Activated CD4-positive, alpha-beta memory T cell treated with anti-CD3 and anti-CD28 coated beads, Interleukin-2, amount 10 ng/mL, durations not matched to agents 7 days and 5 days (primary cell): ENCODE results near the gene NEMP1. TPM values are rescaled to one million over a fixed set of nuclear protein-coding genes. Genes with fewer than 3 reads are reported as not detected.

Experiments used
- CTCF ChIA-PET: fragments of 350-600 bp; sonication (Branson Sonifier 250); formaldehyde crosslinking; loops from one replicate; lab custom pipeline; 2021; ENCODE audit warnings: antibody characterized with exemption, inconsistent platforms; lab: Charles Lee
- POLR2A ChIA-PET: fragments of 350-600 bp; sonication (Branson Sonifier 250); formaldehyde crosslinking; loops from one replicate; lab custom pipeline; 2021; ENCODE audit warnings: antibody characterized with exemption; lab: Charles Lee
- DNase-seq: peaks from one replicate; pipeline ENCODE4 v3.0.0-alpha.2; 2020
- H3K27ac Mint-ChIP-seq: one replicate; pipeline ENCODE4 v1.8.0; 2021; ENCODE audit warnings: mild to moderate bottlenecking, mixed read lengths
- H3K27me3 Mint-ChIP-seq: one replicate; pipeline ENCODE4 v1.8.0; 2021; ENCODE audit warnings: mixed read lengths
- H3K36me3 Mint-ChIP-seq: one replicate; pipeline ENCODE4 v1.8.0; 2021; ENCODE audit warnings: low read depth, mixed read lengths
- H3K4me1 Mint-ChIP-seq: one replicate; pipeline ENCODE4 v1.8.0; 2021; ENCODE audit warnings: mixed read lengths
- H3K4me3 Mint-ChIP-seq: one replicate; pipeline ENCODE4 v1.8.0; 2021; ENCODE audit warnings: mild to moderate bottlenecking, mixed read lengths
- H3K9me3 Mint-ChIP-seq: one replicate; pipeline ENCODE4 v1.8.0; 2021; ENCODE audit warnings: mixed read lengths
- total RNA-seq, 2 experiments: library from RNA; stranded (reverse); gene quantifications; one replicate each; pipeline ENCODE4 v1.2.3, GENCODE V29; 2021

The NEMP1 gene
- total RNA-seq, 2 experiments from 2014 or later: 51.7 to 59.2 TPM

DNA sequence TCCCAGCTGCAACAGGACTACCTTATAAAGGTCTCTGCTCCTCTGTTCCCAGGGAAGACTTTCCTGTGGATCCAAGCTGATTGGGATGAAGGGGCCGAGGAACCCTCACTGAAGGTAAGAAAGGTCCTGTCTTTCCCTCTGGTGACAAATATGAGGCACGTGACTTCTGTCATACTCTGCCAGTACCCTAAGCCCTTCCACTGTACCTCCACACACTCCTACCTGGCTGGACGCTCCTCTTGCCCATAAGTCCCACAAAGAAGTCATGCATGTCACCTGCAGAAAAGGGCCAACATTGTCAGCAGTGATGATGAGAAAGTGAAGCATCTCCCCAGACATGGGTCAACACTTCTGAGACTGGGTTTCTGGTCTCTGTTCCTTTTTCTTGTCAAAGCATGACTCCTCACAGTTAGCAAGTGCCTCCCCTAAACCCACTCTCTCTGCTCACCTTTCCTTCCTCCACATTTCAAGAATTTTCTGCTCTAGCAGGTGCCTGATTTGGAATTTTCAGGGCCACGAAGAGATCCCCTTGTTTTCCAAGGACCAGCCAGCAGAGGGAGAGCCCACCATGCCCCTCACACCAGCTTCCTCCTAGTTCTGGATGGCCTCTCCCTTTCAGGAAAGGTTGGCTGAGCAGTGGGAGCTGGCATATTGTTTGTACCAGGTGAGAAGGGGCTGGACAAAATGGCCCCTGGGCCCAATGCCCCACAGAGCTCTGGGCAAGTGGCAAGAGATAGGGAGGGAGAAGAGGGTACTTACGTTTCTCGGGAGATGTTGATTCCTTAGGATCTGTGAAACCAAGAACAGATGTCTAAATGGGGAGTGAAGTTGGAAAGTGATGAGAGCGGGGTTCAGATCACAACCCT is 65.8 kb downstream of the NEMP1 start:
- Mint-ChIP-seq H3K4me3 (no peak overlapping the region), H3K27ac (no peak overlapping the region), H3K4me1 (peaks cover 14% of the 10 kb centered on the region), H3K9me3 (no peaks in the 10 kb centered on the region), H3K27me3 (peaks cover 22% of the 10 kb centered on the region), H3K36me3 (no peaks in the 10 kb centered on the region)
- POLR2A ChIA-PET: interaction anchor here (1.8 kb wide), 1 partner anchor 36 kb away, joined by 4 read pairs; no protein-coding TSS in a partner anchor
- CTCF ChIA-PET: interaction anchor here (2.3 kb wide), 1 partner anchor 99 kb away, joined by 16 read pairs; the partner anchor contains the start of gene STAT6
- DNase-seq: no peak

DNA sequence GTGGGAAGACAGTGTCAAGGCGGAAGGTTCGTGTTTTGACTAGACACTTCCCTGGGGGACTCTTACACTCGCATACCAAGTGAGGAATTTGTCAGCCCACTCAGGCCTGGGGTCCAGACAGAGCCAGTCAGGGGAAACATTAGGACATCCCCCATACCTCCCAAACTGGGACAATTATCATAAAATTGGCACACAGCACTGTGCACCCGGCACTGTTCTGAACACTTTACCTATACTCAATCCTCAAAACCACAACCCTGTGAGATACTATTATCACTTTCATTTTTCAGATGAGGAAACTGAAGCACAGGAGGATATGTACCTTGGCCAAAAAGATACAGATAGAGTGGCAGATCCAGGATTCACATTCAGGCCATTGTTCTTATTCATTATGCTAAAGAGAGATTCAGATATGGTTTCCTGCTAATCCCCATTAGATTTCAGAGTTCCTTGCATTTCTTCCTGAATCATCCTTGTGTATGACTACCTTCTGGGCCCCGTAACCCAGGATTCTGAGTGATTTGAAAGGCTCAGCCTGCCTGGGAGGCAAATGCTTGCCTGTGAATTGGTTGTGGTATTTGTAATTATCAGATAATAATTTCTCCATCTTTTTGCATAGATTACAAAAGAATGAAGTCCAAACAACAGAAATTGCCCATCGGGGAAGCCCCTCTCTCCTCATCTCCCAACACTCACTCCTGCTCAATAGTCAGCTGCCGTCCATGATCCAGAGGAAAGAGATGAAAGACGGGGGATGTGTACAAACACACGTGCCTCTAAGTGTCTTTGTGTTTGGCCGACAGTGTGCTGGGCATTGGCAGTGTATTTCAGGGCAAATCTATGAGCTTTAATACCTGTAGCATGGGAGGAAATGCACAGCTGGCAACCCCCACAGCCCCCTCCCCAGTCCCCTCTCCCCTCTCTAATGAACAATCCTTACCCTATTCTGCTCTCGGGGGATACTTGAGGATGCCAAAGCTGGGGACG is 66.9 kb downstream of the NEMP1 start:
- Mint-ChIP-seq H3K4me1 (peaks cover 22% of the 10 kb centered on the region), H3K36me3 (no peaks in the 10 kb centered on the region), H3K27ac (no peak overlapping the region), H3K27me3 (peaks cover 22% of the 10 kb centered on the region), H3K4me3 (no peak overlapping the region), H3K9me3 (no peaks in the 10 kb centered on the region)
- CTCF ChIA-PET: interaction anchor here (0.8 to 2.3 kb wide), 7 partner anchors 8 to 110 kb away, joined by 3 to 16 read pairs (median 4); partner anchors contain the start of gene STAT6
- DNase-seq: peak; percentile 35
- POLR2A ChIA-PET: interaction anchor here (1.8 to 2.1 kb wide), 2 partner anchors 37 to 100 kb away, joined by 4 to 16 read pairs; partner anchors contain the start of gene STAT6

DNA sequence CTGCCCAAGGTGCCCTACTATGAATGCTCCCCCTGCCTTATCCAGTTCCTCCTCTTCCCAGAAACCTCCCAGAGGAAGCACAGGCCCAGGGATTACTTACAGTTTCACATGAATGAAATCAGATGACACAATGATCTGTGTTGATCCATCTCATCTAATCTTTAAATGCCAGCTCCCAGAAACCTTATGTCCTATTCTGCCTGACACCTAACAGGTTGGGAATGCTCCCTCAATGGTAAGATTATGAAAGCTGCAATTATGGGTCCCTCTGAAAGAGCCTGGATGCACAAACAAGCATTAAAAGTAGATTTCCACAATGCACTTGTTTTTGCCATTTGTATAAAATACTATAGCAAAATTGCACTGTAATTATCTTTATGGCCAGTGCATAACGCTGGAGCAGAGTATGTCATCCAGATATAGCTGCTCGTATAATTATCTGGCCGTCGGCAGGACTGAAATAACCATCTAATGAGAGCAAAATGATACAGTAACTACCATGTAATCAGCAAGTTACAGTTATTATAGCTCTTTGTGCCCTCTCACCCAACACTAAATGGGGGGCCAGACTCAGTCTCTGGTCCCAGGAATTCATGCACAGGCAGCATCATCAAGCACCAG is 67.9 kb downstream of the NEMP1 start:
- POLR2A ChIA-PET: interaction anchor here (2.1 kb wide), 1 partner anchor 101 kb away, joined by 16 read pairs; the partner anchor contains the start of gene STAT6
- Mint-ChIP-seq H3K9me3 (no peaks in the 10 kb centered on the region), H3K4me1 (peaks cover 26% of the 10 kb centered on the region), H3K4me3 (no peak overlapping the region), H3K36me3 (no peaks in the 10 kb centered on the region), H3K27me3 (peaks cover 22% of the 10 kb centered on the region), H3K27ac (no peak overlapping the region)
- no peak for DNase-seq
- CTCF ChIA-PET: interaction anchor here (0.8 to 2.3 kb wide), 7 partner anchors 9 to 111 kb away, joined by 3 to 16 read pairs (median 4); partner anchors contain the start of gene STAT6

DNA sequence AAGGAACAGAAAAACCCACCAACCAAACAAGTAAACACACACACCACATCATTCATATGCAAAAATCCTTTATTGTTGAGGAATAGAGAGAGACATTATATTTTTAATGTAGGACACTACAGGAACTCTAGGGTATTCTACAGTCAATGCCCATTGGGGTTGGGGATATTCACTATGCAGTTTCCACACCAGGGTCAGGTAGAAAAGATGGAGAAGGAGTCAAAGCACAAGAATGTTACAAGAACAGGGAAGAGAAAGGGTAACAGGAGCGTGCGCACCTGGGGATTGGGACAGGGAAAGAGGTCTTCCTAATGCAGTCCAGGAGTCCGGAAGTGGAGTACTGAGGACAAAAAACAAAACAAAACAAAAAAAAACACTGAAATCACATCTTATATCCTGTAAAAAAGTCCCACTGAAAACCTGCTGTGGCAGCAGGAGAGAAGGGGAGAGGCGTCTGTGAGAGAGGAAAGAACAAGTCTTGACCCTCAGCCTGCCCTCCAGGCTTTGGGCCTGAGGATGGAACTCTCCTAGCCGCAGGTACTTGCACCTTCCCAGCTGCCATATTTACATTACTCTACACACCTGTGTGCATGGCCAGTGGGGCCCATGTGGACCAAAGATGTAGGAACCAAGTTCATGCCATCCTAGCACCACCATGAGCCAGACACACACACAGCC is 68.5 kb downstream of the NEMP1 start:
- Mint-ChIP-seq H3K4me1 (peaks cover 32% of the 10 kb centered on the region), H3K36me3 (no peaks in the 10 kb centered on the region), H3K27me3 (peaks cover 19% of the 10 kb centered on the region), H3K4me3 (no peak overlapping the region), H3K9me3 (no peaks in the 10 kb centered on the region), H3K27ac (no peak overlapping the region)
- ChIA-PET POLR2A (interaction anchor here (2.1 kb wide), 1 partner anchor 102 kb away, joined by 16 read pairs; the partner anchor contains the start of gene STAT6), CTCF (interaction anchor here (0.7 to 3.5 kb wide), 5 partner anchors 9 to 230 kb away, joined by 3 to 36 read pairs (median 13); partner anchors contain the start of gene STAT6)
- DNase-seq: no peak

DNA sequence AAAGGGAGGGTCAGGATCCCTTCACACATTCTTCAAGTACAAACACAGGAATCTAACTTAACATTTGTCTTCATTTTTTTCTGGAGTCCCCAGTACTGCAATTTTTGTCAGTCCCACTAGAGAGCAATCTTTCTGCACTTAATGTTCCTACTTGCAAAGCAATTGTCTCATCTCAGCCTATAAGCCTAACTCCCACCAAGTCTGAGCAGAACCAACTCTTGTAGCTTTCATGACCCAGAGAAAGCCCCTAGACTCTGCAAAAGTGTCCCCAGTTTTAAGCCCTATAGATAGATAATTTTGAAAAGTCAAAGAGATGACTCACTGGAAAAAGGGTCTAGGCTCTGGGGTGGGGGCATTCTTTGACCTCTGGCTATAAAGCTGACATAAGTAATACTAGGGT is 70.4 kb downstream of the NEMP1 start:
- POLR2A ChIA-PET: interaction anchor here (3.1 kb wide), 1 partner anchor 103 kb away, joined by 21 read pairs; the partner anchor contains the start of gene STAT6

DNA sequence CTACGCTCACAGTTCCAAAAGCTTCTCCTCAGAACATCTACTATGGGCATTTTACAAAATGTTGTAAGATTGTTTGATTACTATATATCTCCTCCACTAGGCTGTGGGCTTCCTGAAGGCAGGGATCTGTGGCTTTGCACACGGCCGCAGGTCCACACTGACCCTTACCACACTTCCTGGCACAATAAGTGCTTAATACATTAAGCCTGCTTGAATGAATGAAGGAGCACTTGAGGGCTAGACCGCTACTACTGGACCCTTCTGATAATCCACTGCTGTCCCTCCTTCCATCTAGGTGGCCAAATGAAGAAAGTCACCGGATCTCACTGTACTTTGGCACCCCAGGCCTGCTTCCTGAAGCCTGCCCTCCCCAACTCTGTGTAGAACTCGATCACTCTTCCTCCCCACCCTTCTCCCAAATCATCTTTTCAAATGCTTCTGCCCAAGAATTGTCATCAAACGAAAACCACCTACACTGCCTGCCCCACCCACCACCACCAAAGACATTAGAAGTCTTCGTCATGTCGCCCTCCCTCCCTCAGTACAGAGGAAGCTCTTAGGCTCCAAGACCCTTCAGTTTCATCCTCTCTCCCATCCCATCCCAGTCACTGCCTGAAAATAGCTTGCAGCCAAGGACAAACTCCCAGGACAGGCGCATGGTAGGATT is 71.6 kb downstream of the NEMP1 start:
- DNase-seq: no peak
- peak overlapping the region; percentile 65 for H3K27ac Mint-ChIP-seq
- H3K27me3 Mint-ChIP-seq: peaks cover under 1% of the 10 kb centered on the region
- peak overlapping the region; percentile 78 for H3K4me3 Mint-ChIP-seq
- H3K36me3 Mint-ChIP-seq: peaks cover 20% of the 10 kb centered on the region
- no peaks in the 10 kb centered on the region for H3K9me3 Mint-ChIP-seq
- H3K4me1 Mint-ChIP-seq: peaks cover 42% of the 10 kb centered on the region
- POLR2A ChIA-PET: interaction anchor here (3.1 kb wide), 1 partner anchor 105 kb away, joined by 21 read pairs; the partner anchor contains the start of gene STAT6
- CTCF ChIA-PET: interaction anchor here (1.1 to 3.5 kb wide), 10 partner anchors 13 to 250 kb away, joined by 3 to 36 read pairs (median 7); partner anchors contain the start of gene STAT6

More for the DNA sequence above, 70.4 kb downstream of the NEMP1 start:
- H3K4me1 Mint-ChIP-seq: peaks cover 40% of the 10 kb centered on the region
- H3K9me3 Mint-ChIP-seq: no peaks in the 10 kb centered on the region
- no peak overlapping the region for H3K4me3 Mint-ChIP-seq
- CTCF ChIA-PET: interaction anchor here (0.6 to 3.5 kb wide), 19 partner anchors 11 to 174 kb away, joined by 3 to 36 read pairs (median 4); partner anchors contain the start of genes NEMP1 and STAT6
- peaks cover 4% of the 10 kb centered on the region for H3K27me3 Mint-ChIP-seq
- H3K36me3 Mint-ChIP-seq: peaks cover 13% of the 10 kb centered on the region
- no peak for DNase-seq
- no peak overlapping the region for H3K27ac Mint-ChIP-seq

DNA sequence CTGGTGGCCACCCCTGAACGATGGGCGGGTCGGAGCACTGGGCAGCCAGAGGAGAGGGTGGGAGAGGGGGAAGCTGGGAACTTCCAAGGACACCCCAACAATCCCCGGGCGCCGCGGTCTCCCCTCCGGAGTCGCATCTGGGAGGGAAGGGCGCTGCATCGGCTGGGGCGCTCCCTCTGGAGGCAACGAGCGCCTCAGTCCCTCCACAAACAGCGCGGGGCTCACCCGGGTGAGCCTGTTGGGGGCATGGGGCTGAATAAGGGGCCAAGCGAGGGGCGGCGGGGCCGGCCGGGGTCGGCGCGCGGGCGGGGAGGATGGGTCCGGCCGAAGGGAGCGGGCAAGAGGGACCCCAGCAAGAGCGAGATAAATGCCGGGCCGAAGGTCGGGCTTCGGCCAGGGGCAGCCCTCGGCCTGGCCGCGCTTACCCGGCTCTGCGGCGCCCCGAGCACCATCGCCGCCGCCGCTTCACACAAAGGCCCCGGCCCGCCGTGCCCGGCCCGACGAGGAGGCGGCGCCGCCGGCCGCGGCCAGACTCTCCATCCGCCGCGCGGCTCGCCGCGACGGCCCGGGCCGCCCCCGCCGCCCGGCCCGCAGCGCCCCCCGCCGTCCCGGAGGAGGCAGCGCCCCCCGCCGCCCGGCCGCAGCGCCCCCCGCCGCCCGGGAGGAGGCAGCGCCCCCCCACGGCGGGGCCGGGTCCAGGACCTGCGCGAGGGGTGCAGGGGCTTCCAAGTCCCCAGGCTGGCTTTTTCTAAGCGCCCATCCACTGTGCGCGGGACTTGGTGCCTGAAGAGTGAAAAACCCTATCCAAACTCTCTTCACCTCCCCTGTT is 72.4 kb downstream of the NEMP1 start, which contains the start of gene ZBTB39:
Gene ZBTB39 (minus strand): TSS at position 567 of the 829 bp plus-strand sequence. CDS start 1,629 bp downstream, outside the sequence.
- ChIA-PET CTCF (interaction anchor here (0.9 to 5.4 kb wide), 15 partner anchors 14 to 249 kb away, joined by 3 to 39 read pairs (median 6); partner anchors contain the start of gene STAT6), POLR2A (interaction anchor here (0.7 to 3.2 kb wide), 7 partner anchors 9 to 254 kb away, joined by 3 to 21 read pairs (median 4); partner anchors contain the start of genes NEMP1, PRIM1 and STAT6)
- Mint-ChIP-seq H3K9me3 (no peaks in the 10 kb centered on the region), H3K27me3 (no peaks in the 10 kb centered on the region), H3K4me3 (peak within 1 kb of the TSS; percentile 84), H3K36me3 (peaks cover 24% of the 10 kb centered on the region), H3K4me1 (peaks cover 40% of the 10 kb centered on the region), H3K27ac (peak within 1 kb of the TSS; percentile 65)
- peak; percentile 67 for DNase-seq

Other genes with a start within 250 kb of the NEMP1 start
- not detected for gene SDR9C7, start 144.4 kb downstream of the NEMP1 start, total RNA-seq
- under 1 TPM; 0.28 to 0.53 TPM for gene RDH16, start 121.2 kb downstream of the NEMP1 start, total RNA-seq
- gene ZBTB39, start 72.2 kb downstream of the NEMP1 start, total RNA-seq: 1 to 10 TPM; 7.7 to 7.8 TPM
- not detected for gene TAC3, start 62.3 kb downstream of the NEMP1 start, total RNA-seq
- gene MYO1A, start 28.7 kb downstream of the NEMP1 start, total RNA-seq: under 1 TPM; 0.28 to 0.65 TPM
- 1 to 10 TPM; 8.7 to 9.6 TPM for gene NAB2, start 10.3 kb upstream of the NEMP1 start, total RNA-seq
- 100 to 1,000 TPM; 127 to 128 TPM for gene STAT6, start 32.6 kb upstream of the NEMP1 start, total RNA-seq
- under 1 TPM; 0.60 to 0.86 TPM for gene LRP1, start 49.7 kb upstream of the NEMP1 start, total RNA-seq
- not detected for gene LRP1-AS, start 68.8 kb upstream of the NEMP1 start, total RNA-seq
- 1 to 10 TPM in 1 of 2 experiments, under 1 TPM in 1; 0.81 to 1.1 TPM for gene NXPH4, start 138.0 kb upstream of the NEMP1 start, total RNA-seq
- gene SHMT2, start 150.9 kb upstream of the NEMP1 start, total RNA-seq: 100 to 1,000 TPM; 224 to 244 TPM
- gene STAC3, start 172.4 kb upstream of the NEMP1 start, total RNA-seq: 1 to 10 TPM; 4.1 to 4.5 TPM